ENCODE measurements around the gene NIN. TPM values are rescaled to one million over a fixed set of nuclear protein-coding genes. Genes with fewer than 3 reads are reported as not detected.
A peak's percentile ranks its signal among the peaks of the same experiment; 100 is the strongest.

The NIN gene
- total RNA-seq, 1 experiment from 2014 or later: 37.1 TPM

- POLR2A ChIA-PET: no interaction called here
- peaks cover 2% of the 10 kb centered on the region; the same call in 1 of the 2 replicates for H3K27me3 ChIP-seq (ENCODE audit: control insufficient read depth, insufficient read depth, low read length)
- peak; percentile 61 for ATAC-seq
- no peak for DNase-seq (ENCODE audit: low read depth, low spot score)
- CTCF ChIA-PET: interaction anchor here (0.9 to 2.0 kb wide), 3 partner anchors 30 to 93 kb away, joined by 3 to 11 read pairs (median 3); no protein-coding TSS in a partner anchor
- TF ChIP-seq REST (IDR thresholded peaks at IDR 0.05; ENCODE audit: insufficient read depth in 1 of 2, low read depth in 2 of 2, low read length in 1 of 2): no peak
- TF ChIP-seq CTCF (IDR thresholded peaks at IDR 0.05): no peak
- TF ChIP-seq TCF7L2 (IDR thresholded peaks at IDR 0.05; ENCODE audit: low read depth, low read length): no peak
- no peak for TF ChIP-seq POLR2AphosphoS5 (IDR thresholded peaks at IDR 0.05; ENCODE audit: low read depth, low read length)
- TF ChIP-seq SIN3A (IDR thresholded peaks at IDR 0.05; ENCODE audit: borderline replicate concordance, insufficient read depth, low read depth, low read length): no peak
- no peaks in the 10 kb centered on the region for H3K4me1 ChIP-seq (ENCODE audit: control insufficient read depth, insufficient read depth, low read length)
- no peaks in the 10 kb centered on the region for H3K36me3 ChIP-seq (ENCODE audit: control insufficient read depth, insufficient read depth, low read length)
- H3K9me3 ChIP-seq (ENCODE audit: control insufficient read depth, insufficient read depth, low read depth, low read length): no peaks in the 10 kb centered on the region
- in situ Hi-C loops (cut with HindIII; ENCODE audit: low pct_unique_long_range_greater_than_20kb, low sequenced_read_pairs): no loop called here
- peak overlapping the region; percentile 47 to 75 for H3K4me3 ChIP-seq (ENCODE audit: low read depth in 2 of 2, low read length in 2 of 2)
- no TSS peak for BruUV-seq (replicated peaks)
- H3K27ac ChIP-seq (ENCODE audit: low read length): no peak overlapping the region
- intact Hi-C loops (cut with micrococcal nuclease; ENCODE audit: unreplicated experiment): no loop called here
Observed at GRCh38 chr14:50859296-50859624, 28.3 kb upstream of the NIN start.

- H3K9me3 ChIP-seq (ENCODE audit: control insufficient read depth, insufficient read depth, low read depth, low read length): no peaks in the 10 kb centered on the region
- ATAC-seq (no peak), DNase-seq (ENCODE audit: low read depth, low spot score) (no peak)
- in situ Hi-C loops (cut with HindIII; ENCODE audit: low pct_unique_long_range_greater_than_20kb, low sequenced_read_pairs) (no loop called here), intact Hi-C loops (cut with micrococcal nuclease; ENCODE audit: unreplicated experiment) (no loop called here)
- no peaks in the 10 kb centered on the region for H3K36me3 ChIP-seq (ENCODE audit: control insufficient read depth, insufficient read depth, low read length)
- CTCF ChIA-PET: no interaction called here
- no peaks in the 10 kb centered on the region; the same call in 1 of the 2 replicates for H3K27me3 ChIP-seq (ENCODE audit: control insufficient read depth, insufficient read depth, low read length)
- POLR2A ChIA-PET: no interaction called here
- BruUV-seq (replicated peaks): no TSS peak
- H3K27ac ChIP-seq (ENCODE audit: low read length): no peak overlapping the region
- TF ChIP-seq REST (IDR thresholded peaks at IDR 0.05; ENCODE audit: insufficient read depth in 1 of 2, low read depth in 2 of 2, low read length in 1 of 2): no peak
- TF ChIP-seq SIN3A (IDR thresholded peaks at IDR 0.05; ENCODE audit: borderline replicate concordance, insufficient read depth, low read depth, low read length): no peak
- no peak for TF ChIP-seq POLR2AphosphoS5 (IDR thresholded peaks at IDR 0.05; ENCODE audit: low read depth, low read length)
- no peak for TF ChIP-seq CTCF (IDR thresholded peaks at IDR 0.05)
- no peak for TF ChIP-seq TCF7L2 (IDR thresholded peaks at IDR 0.05; ENCODE audit: low read depth, low read length)
- no peaks in the 10 kb centered on the region for H3K4me1 ChIP-seq (ENCODE audit: control insufficient read depth, insufficient read depth, low read length)
- no peak overlapping the region for H3K4me3 ChIP-seq (ENCODE audit: low read depth in 2 of 2, low read length in 2 of 2)
Observed at GRCh38 chr14:50856660-50857059, 25.7 kb upstream of the NIN start.
